Measurements from ENCODE around the gene TMEM30A. TPM values are rescaled to one million over a fixed set of nuclear protein-coding genes. Genes with fewer than 3 reads are reported as not detected.

TMEM30A gene
- total RNA-seq, 1 experiment from 2014 or later = 65.2 TPM

GRCh38 chr6:75213732-75214131, 70.9 kb downstream of the TMEM30A start:
- WGBS (ENCODE audit: extremely low coverage, insufficient read length, low lambda C conversion rate) = no CpG with 5 or more reads among the region's 2 CpGs
- no peak overlapping the region for H2BK20ac ChIP-seq (ENCODE audit: low read depth, low read length, poor library complexity, severe bottlenecking)
- peaks cover under 1% of the 10 kb centered on the region; the same call in 1 of the 2 replicates for H3K27me3 ChIP-seq (ENCODE audit: insufficient read depth, low read length)
- H2BK5ac ChIP-seq (ENCODE audit: insufficient read length, low read length) = no peak overlapping the region
- no peak overlapping the region for H3K9ac ChIP-seq (ENCODE audit: extremely low read depth, insufficient read length, low read length)
- no peak overlapping the region for H4K8ac ChIP-seq (replicated peaks; ENCODE audit: insufficient read length, low read depth, low read length)
- H2BK120ac ChIP-seq (ENCODE audit: low read depth, low read length, poor library complexity, severe bottlenecking) = no peak overlapping the region
- no peak for DNase-seq
- H3K14ac ChIP-seq (ENCODE audit: insufficient read depth, low read length) = no peak overlapping the region
- no peak overlapping the region for H3K18ac ChIP-seq (ENCODE audit: insufficient read length, low read depth, low read length)
- H3K79me2 ChIP-seq (ENCODE audit: insufficient read depth, low read length) = no peaks in the 10 kb centered on the region
- no peak overlapping the region for H2BK12ac ChIP-seq (ENCODE audit: insufficient read length, low read depth, low read length)
- no peak overlapping the region for H3T11ph ChIP-seq (ENCODE audit: low read length)
- no peak overlapping the region for H4K5ac ChIP-seq (ENCODE audit: insufficient read length, low read depth, low read length)
- peaks cover 31 to 37% of the 10 kb centered on the region in 2 experiments for H3K4me1 Mint-ChIP-seq
- H3K56ac ChIP-seq (ENCODE audit: insufficient read length, low read depth, low read length) = no peak overlapping the region
- H2AFZ ChIP-seq (ENCODE audit: low read length) = no peak overlapping the region
- peaks cover 19% of the 10 kb centered on the region for H3K27me3 Mint-ChIP-seq (ENCODE audit: low read depth)
- no peaks in the 10 kb centered on the region for H3K79me1 ChIP-seq (ENCODE audit: insufficient read depth, low read depth, low read length, poor library complexity, severe bottlenecking)
- H3K36me3 Mint-ChIP-seq (ENCODE audit: insufficient read depth in 1 of 3, low read depth in 3 of 3) = no peaks in the 10 kb centered on the region
- H3K4me1 ChIP-seq (ENCODE audit: insufficient read depth, low read length) = peaks cover 3% of the 10 kb centered on the region; the same call in 1 of the 2 replicates
- no peak overlapping the region for H4K91ac ChIP-seq (ENCODE audit: insufficient read length, low read depth, low read length)
- peak overlapping the region in 1 of 2 experiments; percentile 25; a peak in 1 of 5 replicates for H3K4me3 Mint-ChIP-seq
- H3K27ac ChIP-seq (ENCODE audit: insufficient read length, low read depth, low read length) = no peak overlapping the region
- TF ChIP-seq, protein P1, sequence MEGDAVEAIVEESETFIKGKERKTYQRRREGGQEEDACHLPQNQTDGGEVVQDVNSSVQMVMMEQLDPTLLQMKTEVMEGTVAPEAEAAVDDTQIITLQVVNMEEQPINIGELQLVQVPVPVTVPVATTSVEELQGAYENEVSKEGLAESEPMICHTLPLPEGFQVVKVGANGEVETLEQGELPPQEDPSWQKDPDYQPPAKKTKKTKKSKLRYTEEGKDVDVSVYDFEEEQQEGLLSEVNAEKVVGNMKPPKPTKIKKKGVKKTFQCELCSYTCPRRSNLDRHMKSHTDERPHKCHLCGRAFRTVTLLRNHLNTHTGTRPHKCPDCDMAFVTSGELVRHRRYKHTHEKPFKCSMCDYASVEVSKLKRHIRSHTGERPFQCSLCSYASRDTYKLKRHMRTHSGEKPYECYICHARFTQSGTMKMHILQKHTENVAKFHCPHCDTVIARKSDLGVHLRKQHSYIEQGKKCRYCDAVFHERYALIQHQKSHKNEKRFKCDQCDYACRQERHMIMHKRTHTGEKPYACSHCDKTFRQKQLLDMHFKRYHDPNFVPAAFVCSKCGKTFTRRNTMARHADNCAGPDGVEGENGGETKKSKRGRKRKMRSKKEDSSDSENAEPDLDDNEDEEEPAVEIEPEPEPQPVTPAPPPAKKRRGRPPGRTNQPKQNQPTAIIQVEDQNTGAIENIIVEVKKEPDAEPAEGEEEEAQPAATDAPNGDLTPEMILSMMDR (conservative IDR thresholded peaks at IDR 0.05) = no peak
- no peak overlapping the region for H2BK15ac ChIP-seq (ENCODE audit: low read depth, low read length)
- no peak overlapping the region for H2AK5ac ChIP-seq (ENCODE audit: insufficient read length, low read length)
- H3K9me3 Mint-ChIP-seq = no peaks in the 10 kb centered on the region; a peak in 1 of 5 replicates
- no peak overlapping the region for H3K23ac ChIP-seq (ENCODE audit: insufficient read length, low read depth, low read length)
- peak overlapping the region in 1 of 3 experiments; percentile 95; a peak in 3 of 7 replicates for H3K27ac Mint-ChIP-seq
- H3K4ac ChIP-seq (ENCODE audit: low read depth, low read length) = no peak overlapping the region
- H4K20me1 ChIP-seq (ENCODE audit: control insufficient read depth, insufficient read depth, insufficient read length) = no peaks in the 10 kb centered on the region
- no peaks in the 10 kb centered on the region for H3K9me3 ChIP-seq (ENCODE audit: control insufficient read depth, low read depth, low read length)
- H3K23me2 ChIP-seq (ENCODE audit: insufficient read length, low read depth, low read length, poor library complexity, severe bottlenecking) = peaks cover under 1% of the 10 kb centered on the region
- H3K4me2 ChIP-seq (ENCODE audit: insufficient read depth, insufficient read length, low read length) = no peak overlapping the region
